D721Med (cell line): ENCODE measurements around the gene SUGCT.

Experiments
- DNase-seq: peaks from one replicate; pipeline ENCODE4 v3.0.0; 2011; ENCODE audit warnings: low spot score; ENCODE audit not compliant: insufficient read length
- FAIRE-seq: peaks from 2 replicates; lab custom pipeline; 2011; peaks lifted over from hg19 to GRCh38; lab: Jason Lieb, UNC
- CTCF ChIP-seq: IDR thresholded peaks from 2 replicates; pipeline ENCODE4 v1.5.1; 2012; ENCODE audit warnings: mild to moderate bottlenecking, control low read depth; ENCODE audit not compliant: insufficient read depth; ENCODE audit errors: missing control alignments

Gene SUGCT

GRCh38 chr7:40315277-40315676, 180.5 kb downstream of the SUGCT start:
- no peak for TF ChIP-seq CTCF
- DNase-seq (no peak), FAIRE-seq (no peak)

- no peak for FAIRE-seq
- no peak for TF ChIP-seq CTCF
- no peak for DNase-seq
These were observed 181.4 kb downstream of the SUGCT start for GRCh38 chr7:40316176-40316575.

- no peak for FAIRE-seq
- no peak for DNase-seq
- no peak for TF ChIP-seq CTCF
These were observed 190.1 kb downstream of the SUGCT start for GRCh38 chr7:40324914-40325313.

- FAIRE-seq (no peak), DNase-seq (no peak)
- no peak for TF ChIP-seq CTCF
These were observed 192.3 kb downstream of the SUGCT start for GRCh38 chr7:40327113-40327512.

- FAIRE-seq = no peak
- no peak for DNase-seq
- TF ChIP-seq CTCF = no peak
These were observed 193.1 kb downstream of the SUGCT start for GRCh38 chr7:40327873-40328272.

- FAIRE-seq (peak; percentile 88), DNase-seq (no peak)
- TF ChIP-seq CTCF = peak; percentile 75
These were observed 194.9 kb downstream of the SUGCT start for GRCh38 chr7:40329601-40330153.

GRCh38 chr7:40330408-40330807, 195.6 kb downstream of the SUGCT start:
- no peak for TF ChIP-seq CTCF
- FAIRE-seq = no peak
- no peak for DNase-seq
